ENCODE results near the gene PTPRT.

Gene PTPRT

GRCh38 chr20:42319252-42320013, 870.3 kb downstream of the PTPRT start:
- Histone ChIP-seq H3K4me1 (ENCODE audit: control insufficient read depth, low read depth, low read length) (no peaks in the 10 kb centered on the region), H4K8ac (ENCODE audit: low read depth, low read length) (no peak overlapping the region), H3K23ac (ENCODE audit: low read length) (no peak overlapping the region), H3K56ac (ENCODE audit: low read length) (no peak overlapping the region), H3K27me3 (ENCODE audit: insufficient read depth, low read length, poor library complexity) (no peaks in the 10 kb centered on the region), H3K79me2 (ENCODE audit: control insufficient read depth, insufficient read depth, low read length) (no peaks in the 10 kb centered on the region), H3K4ac (ENCODE audit: low read depth, low read length) (no peak overlapping the region), H3K36me3 (ENCODE audit: control insufficient read depth, insufficient read depth, low read length) (no peaks in the 10 kb centered on the region), H3K18ac (ENCODE audit: low read length) (no peak overlapping the region), H2BK5ac (ENCODE audit: low read length) (no peak overlapping the region), H2BK120ac (ENCODE audit: low read depth, low read length) (no peak overlapping the region), H2BK15ac (replicated peaks; ENCODE audit: low read depth) (no peak overlapping the region), H3K27ac (ENCODE audit: low read depth, low read length) (no peak overlapping the region), H3K9ac (ENCODE audit: low read length) (no peak overlapping the region), H3K79me1 (ENCODE audit: low read length) (no peaks in the 10 kb centered on the region), H3K4me2 (ENCODE audit: low read length) (no peak overlapping the region), H2AK5ac (ENCODE audit: low read length) (no peak overlapping the region), H4K5ac (ENCODE audit: low read length) (no peak overlapping the region), H3K4me3 (ENCODE audit: low read length) (no peak overlapping the region)
- DNase-seq = no peak
- WGBS (ENCODE audit: extremely low coverage, insufficient coverage, low lambda C conversion rate) = no CpG with 5 or more reads among the region's 2 CpGs

- Histone ChIP-seq H4K8ac (ENCODE audit: low read depth, low read length) (no peak overlapping the region), H3K56ac (ENCODE audit: low read length) (no peak overlapping the region), H4K5ac (ENCODE audit: low read length) (no peak overlapping the region), H3K4me3 (ENCODE audit: low read length) (no peak overlapping the region), H3K23ac (ENCODE audit: low read length) (no peak overlapping the region), H3K79me2 (ENCODE audit: control insufficient read depth, insufficient read depth, low read length) (no peaks in the 10 kb centered on the region), H3K36me3 (ENCODE audit: control insufficient read depth, insufficient read depth, low read length) (no peaks in the 10 kb centered on the region), H3K9ac (ENCODE audit: low read length) (no peak overlapping the region), H3K4me1 (ENCODE audit: control insufficient read depth, low read depth, low read length) (no peaks in the 10 kb centered on the region), H3K18ac (ENCODE audit: low read length) (no peak overlapping the region), H3K27me3 (ENCODE audit: insufficient read depth, low read length, poor library complexity) (no peaks in the 10 kb centered on the region), H3K79me1 (ENCODE audit: low read length) (no peaks in the 10 kb centered on the region), H3K4me2 (ENCODE audit: low read length) (no peak overlapping the region), H3K27ac (ENCODE audit: low read depth, low read length) (no peak overlapping the region), H2BK5ac (ENCODE audit: low read length) (no peak overlapping the region), H2BK15ac (replicated peaks; ENCODE audit: low read depth) (no peak overlapping the region), H3K4ac (ENCODE audit: low read depth, low read length) (no peak overlapping the region), H2BK120ac (ENCODE audit: low read depth, low read length) (no peak overlapping the region), H2AK5ac (ENCODE audit: low read length) (no peak overlapping the region)
- DNase-seq = no peak
- WGBS (ENCODE audit: extremely low coverage, insufficient coverage, low lambda C conversion rate) = no CpG with 5 or more reads among the region's 3 CpGs
Measured at GRCh38 chr20:42313704-42314103, 876.0 kb downstream of the PTPRT start.

DNA sequence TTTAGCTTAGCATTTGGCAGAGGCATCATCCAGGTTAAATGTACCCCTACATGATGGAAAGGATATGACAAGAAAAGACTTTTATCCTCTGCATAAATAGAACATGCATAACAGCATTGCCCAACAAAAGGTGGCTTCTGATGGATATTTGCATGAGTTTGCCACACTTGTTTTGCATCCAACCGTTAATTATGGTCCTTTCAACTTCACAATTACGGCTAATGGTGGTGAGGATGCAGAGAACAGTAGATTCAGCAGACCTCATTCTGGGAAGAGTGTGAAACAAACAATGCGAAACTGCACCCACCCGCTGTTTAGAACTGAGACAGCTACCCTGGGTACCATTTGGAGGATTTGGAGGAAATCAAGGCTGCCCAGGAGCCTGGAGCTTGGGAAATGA, 880.7 kb downstream of the PTPRT start:
- no peaks in the 10 kb centered on the region for H3K79me2 ChIP-seq (ENCODE audit: control insufficient read depth, insufficient read depth, low read length)
- no peak overlapping the region for H2BK120ac ChIP-seq (ENCODE audit: low read depth, low read length)
- no peak overlapping the region for H2BK5ac ChIP-seq (ENCODE audit: low read length)
- no peak for DNase-seq
- no peak overlapping the region for H3K23ac ChIP-seq (ENCODE audit: low read length)
- H3K9ac ChIP-seq (ENCODE audit: low read length) = no peak overlapping the region
- H4K5ac ChIP-seq (ENCODE audit: low read length) = no peak overlapping the region
- H3K36me3 ChIP-seq (ENCODE audit: control insufficient read depth, insufficient read depth, low read length) = no peaks in the 10 kb centered on the region
- H3K27ac ChIP-seq (ENCODE audit: low read depth, low read length) = no peak overlapping the region
- H3K56ac ChIP-seq (ENCODE audit: low read length) = no peak overlapping the region
- no peak overlapping the region for H3K18ac ChIP-seq (ENCODE audit: low read length)
- WGBS (ENCODE audit: extremely low coverage, insufficient coverage, low lambda C conversion rate) = no CpG with 5 or more reads among the region's 4 CpGs
- no peak overlapping the region for H2BK15ac ChIP-seq (replicated peaks; ENCODE audit: low read depth)
- no peak overlapping the region for H3K4me3 ChIP-seq (ENCODE audit: low read length)
- no peak overlapping the region for H4K8ac ChIP-seq (ENCODE audit: low read depth, low read length)
- no peaks in the 10 kb centered on the region for H3K79me1 ChIP-seq (ENCODE audit: low read length)
- no peaks in the 10 kb centered on the region for H3K4me1 ChIP-seq (ENCODE audit: control insufficient read depth, low read depth, low read length)
- no peaks in the 10 kb centered on the region for H3K27me3 ChIP-seq (ENCODE audit: insufficient read depth, low read length, poor library complexity)
- no peak overlapping the region for H3K4me2 ChIP-seq (ENCODE audit: low read length)
- H3K4ac ChIP-seq (ENCODE audit: low read depth, low read length) = no peak overlapping the region
- no peak overlapping the region for H2AK5ac ChIP-seq (ENCODE audit: low read length)

DNA sequence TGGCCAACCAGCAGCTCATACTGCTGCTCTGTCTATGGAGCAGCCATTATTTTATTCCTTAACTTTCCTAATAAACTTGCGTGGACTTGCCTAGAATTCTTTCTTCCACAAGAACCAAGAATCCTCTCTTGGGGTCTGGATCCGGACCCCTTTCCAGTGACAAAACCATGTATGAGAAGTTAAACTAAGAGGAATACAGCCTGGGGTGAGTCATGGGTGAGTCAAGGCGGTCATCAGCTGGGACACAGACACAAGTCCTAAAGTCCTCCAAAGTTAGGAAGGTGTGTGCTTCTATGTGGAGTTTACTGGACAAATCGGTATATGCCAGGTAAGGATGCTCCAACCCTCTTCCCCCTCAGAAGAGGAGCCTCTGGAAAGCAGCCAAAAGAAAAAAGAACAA, 881.5 kb downstream of the PTPRT start:
- no peak for DNase-seq
- no peaks in the 10 kb centered on the region for H3K27me3 ChIP-seq (ENCODE audit: insufficient read depth, low read length, poor library complexity)
- H2BK120ac ChIP-seq (ENCODE audit: low read depth, low read length) = no peak overlapping the region
- H3K79me2 ChIP-seq (ENCODE audit: control insufficient read depth, insufficient read depth, low read length) = no peaks in the 10 kb centered on the region
- no peak overlapping the region for H4K5ac ChIP-seq (ENCODE audit: low read length)
- no peak overlapping the region for H2BK5ac ChIP-seq (ENCODE audit: low read length)
- H3K9ac ChIP-seq (ENCODE audit: low read length) = no peak overlapping the region
- no peaks in the 10 kb centered on the region for H3K79me1 ChIP-seq (ENCODE audit: low read length)
- H2BK15ac ChIP-seq (replicated peaks; ENCODE audit: low read depth) = no peak overlapping the region
- H3K4me3 ChIP-seq (ENCODE audit: low read length) = no peak overlapping the region
- no peak overlapping the region for H4K8ac ChIP-seq (ENCODE audit: low read depth, low read length)
- no CpG with 5 or more reads among the region's 4 CpGs for WGBS (ENCODE audit: extremely low coverage, insufficient coverage, low lambda C conversion rate)
- no peak overlapping the region for H3K27ac ChIP-seq (ENCODE audit: low read depth, low read length)
- no peak overlapping the region for H3K23ac ChIP-seq (ENCODE audit: low read length)
- H3K4ac ChIP-seq (ENCODE audit: low read depth, low read length) = no peak overlapping the region
- no peaks in the 10 kb centered on the region for H3K36me3 ChIP-seq (ENCODE audit: control insufficient read depth, insufficient read depth, low read length)
- no peak overlapping the region for H2AK5ac ChIP-seq (ENCODE audit: low read length)
- H3K56ac ChIP-seq (ENCODE audit: low read length) = no peak overlapping the region
- H3K18ac ChIP-seq (ENCODE audit: low read length) = no peak overlapping the region
- H3K4me2 ChIP-seq (ENCODE audit: low read length) = no peak overlapping the region
- no peaks in the 10 kb centered on the region for H3K4me1 ChIP-seq (ENCODE audit: control insufficient read depth, low read depth, low read length)

DNA sequence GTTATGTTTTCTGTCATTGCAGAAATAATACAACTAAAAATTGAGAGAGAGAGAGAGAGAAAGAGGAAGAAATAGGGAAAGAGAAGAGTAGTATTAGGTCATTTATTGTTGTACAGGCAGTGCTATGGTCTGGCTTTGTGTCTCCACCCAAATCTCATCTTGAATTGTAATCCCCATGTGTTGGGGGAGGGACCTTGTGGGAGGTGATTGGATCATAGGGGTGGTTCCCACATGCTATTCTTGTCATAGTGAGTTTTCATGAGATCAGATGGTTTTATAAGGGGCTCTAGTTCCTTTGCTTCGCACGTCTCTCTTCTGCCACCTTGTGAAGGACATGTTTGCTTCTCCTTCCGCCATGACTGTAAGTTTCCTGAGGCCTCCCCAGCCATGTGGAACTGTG, 894.1 kb downstream of the PTPRT start:
- H2BK120ac ChIP-seq (ENCODE audit: low read depth, low read length) = no peak overlapping the region
- no peak overlapping the region for H3K4me2 ChIP-seq (ENCODE audit: low read length)
- DNase-seq = peak; percentile 33
- no peaks in the 10 kb centered on the region for H3K4me1 ChIP-seq (ENCODE audit: control insufficient read depth, low read depth, low read length)
- H4K8ac ChIP-seq (ENCODE audit: low read depth, low read length) = no peak overlapping the region
- H3K56ac ChIP-seq (ENCODE audit: low read length) = no peak overlapping the region
- no peak overlapping the region for H2BK5ac ChIP-seq (ENCODE audit: low read length)
- no peaks in the 10 kb centered on the region for H3K27me3 ChIP-seq (ENCODE audit: insufficient read depth, low read length, poor library complexity)
- no peak overlapping the region for H4K5ac ChIP-seq (ENCODE audit: low read length)
- H3K23ac ChIP-seq (ENCODE audit: low read length) = no peak overlapping the region
- H3K36me3 ChIP-seq (ENCODE audit: control insufficient read depth, insufficient read depth, low read length) = no peaks in the 10 kb centered on the region
- no peak overlapping the region for H3K18ac ChIP-seq (ENCODE audit: low read length)
- no peaks in the 10 kb centered on the region for H3K79me1 ChIP-seq (ENCODE audit: low read length)
- no peak overlapping the region for H2AK5ac ChIP-seq (ENCODE audit: low read length)
- no peak overlapping the region for H3K9ac ChIP-seq (ENCODE audit: low read length)
- no peak overlapping the region for H3K4me3 ChIP-seq (ENCODE audit: low read length)
- no peak overlapping the region for H3K27ac ChIP-seq (ENCODE audit: low read depth, low read length)
- no peak overlapping the region for H2BK15ac ChIP-seq (replicated peaks; ENCODE audit: low read depth)
- H3K4ac ChIP-seq (ENCODE audit: low read depth, low read length) = no peak overlapping the region
- no peaks in the 10 kb centered on the region for H3K79me2 ChIP-seq (ENCODE audit: control insufficient read depth, insufficient read depth, low read length)
- WGBS (ENCODE audit: extremely low coverage, insufficient coverage, low lambda C conversion rate) = no CpG with 5 or more reads among the region's 3 CpGs

DNA sequence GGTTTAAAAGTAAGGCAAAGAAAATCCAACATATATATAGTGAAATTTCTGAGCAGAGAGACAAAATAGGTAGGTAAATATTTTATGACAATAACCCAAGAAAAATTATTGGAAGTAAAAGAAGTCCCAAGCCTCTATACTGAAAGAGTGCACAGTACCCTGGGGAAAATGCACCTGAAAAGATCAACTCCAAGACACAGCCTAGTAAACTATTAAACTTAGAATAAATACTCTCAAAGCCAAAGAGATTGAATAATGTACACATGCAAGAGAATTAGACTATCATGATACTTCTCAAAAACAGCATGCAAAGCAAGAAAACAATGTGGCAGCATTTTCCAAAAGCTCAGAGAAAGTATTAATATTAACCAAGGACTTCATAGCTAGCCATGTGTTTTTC, 894.7 kb downstream of the PTPRT start:
- H3K4me3 ChIP-seq (ENCODE audit: low read length) = no peak overlapping the region
- no peak overlapping the region for H4K5ac ChIP-seq (ENCODE audit: low read length)
- no peak overlapping the region for H4K8ac ChIP-seq (ENCODE audit: low read depth, low read length)
- H2BK15ac ChIP-seq (replicated peaks; ENCODE audit: low read depth) = no peak overlapping the region
- no peak for DNase-seq
- H3K9ac ChIP-seq (ENCODE audit: low read length) = no peak overlapping the region
- no peak overlapping the region for H2AK5ac ChIP-seq (ENCODE audit: low read length)
- H3K4me1 ChIP-seq (ENCODE audit: control insufficient read depth, low read depth, low read length) = no peaks in the 10 kb centered on the region
- H3K23ac ChIP-seq (ENCODE audit: low read length) = no peak overlapping the region
- H3K56ac ChIP-seq (ENCODE audit: low read length) = no peak overlapping the region
- no peaks in the 10 kb centered on the region for H3K79me1 ChIP-seq (ENCODE audit: low read length)
- H2BK120ac ChIP-seq (ENCODE audit: low read depth, low read length) = no peak overlapping the region
- H3K4me2 ChIP-seq (ENCODE audit: low read length) = no peak overlapping the region
- no peak overlapping the region for H3K18ac ChIP-seq (ENCODE audit: low read length)
- H3K4ac ChIP-seq (ENCODE audit: low read depth, low read length) = no peak overlapping the region
- H3K79me2 ChIP-seq (ENCODE audit: control insufficient read depth, insufficient read depth, low read length) = no peaks in the 10 kb centered on the region
- H3K27ac ChIP-seq (ENCODE audit: low read depth, low read length) = no peak overlapping the region
- no peaks in the 10 kb centered on the region for H3K27me3 ChIP-seq (ENCODE audit: insufficient read depth, low read length, poor library complexity)
- H3K36me3 ChIP-seq (ENCODE audit: control insufficient read depth, insufficient read depth, low read length) = no peaks in the 10 kb centered on the region
- no peak overlapping the region for H2BK5ac ChIP-seq (ENCODE audit: low read length)

All from mesendoderm (in vitro differentiated cells).